Measurements from ENCODE around the gene RBM4. TPM values are rescaled to one million over a fixed set of nuclear protein-coding genes. Genes with fewer than 3 reads are reported as not detected.

The RBM4 gene
- total and polyA plus RNA-seq, 4 donors, result 36.9 to 59.2 (median 46.4) TPM

- H3K4me1 ChIP-seq (ENCODE audit: control insufficient read depth in 4 of 4, insufficient read depth in 4 of 4, low read length in 3 of 4), result peaks cover 3 to 4% (median 3%) of the 10 kb centered on the region in 4 donors
- no peaks in the 10 kb centered on the region for H3K9me3 ChIP-seq (ENCODE audit: control insufficient read depth in 4 of 4, low read length in 3 of 4)
- WGBS, result 94% methylated on average over 7 of the region's 7 CpGs
- no peaks in the 10 kb centered on the region for H3K27me3 ChIP-seq (ENCODE audit: control insufficient read depth in 4 of 4, insufficient read depth in 4 of 4, low read length in 3 of 4)
- no peak overlapping the region for H3K27ac ChIP-seq (ENCODE audit: low read depth in 1 of 2, low read length in 2 of 2)
- no peak overlapping the region for H3K9ac ChIP-seq (ENCODE audit: low read depth in 1 of 2, low read length in 2 of 2)
- H3K4me3 ChIP-seq (ENCODE audit: low read depth in 1 of 3, low read length in 3 of 3), result no peak overlapping the region
- H3K36me3 ChIP-seq (ENCODE audit: control insufficient read depth in 4 of 4, insufficient read depth in 3 of 4, low read depth in 1 of 4, low read length in 3 of 4), result peaks cover 17 to 68% (median 51%) of the 10 kb centered on the region in 4 donors
- no peak for DNase-seq (ENCODE audit: low spot score)
- no peak for TF ChIP-seq NR2F2 (IDR thresholded peaks at IDR 0.05)
- no peak for TF ChIP-seq GABPA (IDR thresholded peaks at IDR 0.05 in 1 of 2, conservative IDR thresholded peaks at IDR 0.05 in 1 of 2)
- no peak for TF ChIP-seq CTCF (IDR thresholded peaks at IDR 0.05; ENCODE audit: low read depth, low read length, missing input control)
- TF ChIP-seq FOXA2 (IDR thresholded peaks at IDR 0.05), result no peak
- TF ChIP-seq HNF4A (conservative IDR thresholded peaks at IDR 0.05), result no peak
- no peak for TF ChIP-seq HNF4G (IDR thresholded peaks at IDR 0.05)
- TF ChIP-seq, protein P1, sequence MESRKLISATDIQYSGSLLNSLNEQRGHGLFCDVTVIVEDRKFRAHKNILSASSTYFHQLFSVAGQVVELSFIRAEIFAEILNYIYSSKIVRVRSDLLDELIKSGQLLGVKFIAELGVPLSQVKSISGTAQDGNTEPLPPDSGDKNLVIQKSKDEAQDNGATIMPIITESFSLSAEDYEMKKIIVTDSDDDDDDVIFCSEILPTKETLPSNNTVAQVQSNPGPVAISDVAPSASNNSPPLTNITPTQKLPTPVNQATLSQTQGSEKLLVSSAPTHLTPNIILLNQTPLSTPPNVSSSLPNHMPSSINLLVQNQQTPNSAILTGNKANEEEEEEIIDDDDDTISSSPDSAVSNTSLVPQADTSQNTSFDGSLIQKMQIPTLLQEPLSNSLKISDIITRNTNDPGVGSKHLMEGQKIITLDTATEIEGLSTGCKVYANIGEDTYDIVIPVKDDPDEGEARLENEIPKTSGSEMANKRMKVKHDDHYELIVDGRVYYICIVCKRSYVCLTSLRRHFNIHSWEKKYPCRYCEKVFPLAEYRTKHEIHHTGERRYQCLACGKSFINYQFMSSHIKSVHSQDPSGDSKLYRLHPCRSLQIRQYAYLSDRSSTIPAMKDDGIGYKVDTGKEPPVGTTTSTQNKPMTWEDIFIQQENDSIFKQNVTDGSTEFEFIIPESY (IDR thresholded peaks at IDR 0.05), result no peak
- TF ChIP-seq ATF3 (IDR thresholded peaks at IDR 0.05), result no peak
Measured at GRCh38 chr11:66628061-66628603, 10.4 kb upstream of the RBM4 start.

DNA sequence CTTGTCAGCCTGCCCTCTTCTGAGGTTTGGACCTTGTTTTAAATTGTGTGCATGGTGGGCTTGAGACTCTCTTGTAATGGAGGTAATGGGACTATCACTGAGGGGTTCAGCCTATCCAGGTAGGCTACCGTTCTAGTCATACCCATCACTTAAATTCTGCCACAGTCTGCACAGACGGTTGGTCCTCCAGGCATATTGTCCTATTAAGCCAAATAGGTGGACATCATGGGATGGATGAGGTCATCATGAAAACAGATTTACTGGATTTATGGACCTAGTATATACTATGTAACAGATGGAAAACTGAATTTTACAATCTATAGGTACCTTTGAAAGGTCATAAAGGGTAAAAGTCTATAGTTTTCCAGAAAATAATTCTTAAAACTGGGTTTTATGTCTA lies 9.1 kb upstream of the RBM4 start:
- Histone ChIP-seq H3K9ac (ENCODE audit: low read depth in 1 of 2, low read length in 2 of 2) (no peak overlapping the region), H3K27ac (ENCODE audit: low read depth in 1 of 2, low read length in 2 of 2) (no peak overlapping the region), H3K27me3 (ENCODE audit: control insufficient read depth in 4 of 4, insufficient read depth in 4 of 4, low read length in 3 of 4) (no peaks in the 10 kb centered on the region), H3K4me1 (ENCODE audit: control insufficient read depth in 4 of 4, insufficient read depth in 4 of 4, low read length in 3 of 4) (peaks cover 0 to 4% (median 2%) of the 10 kb centered on the region in 4 donors), H3K36me3 (ENCODE audit: control insufficient read depth in 4 of 4, insufficient read depth in 3 of 4, low read depth in 1 of 4, low read length in 3 of 4) (peaks cover 18 to 58% (median 47%) of the 10 kb centered on the region in 4 donors), H3K4me3 (ENCODE audit: low read depth in 1 of 3, low read length in 3 of 3) (no peak overlapping the region), H3K9me3 (ENCODE audit: control insufficient read depth in 4 of 4, low read length in 3 of 4) (no peaks in the 10 kb centered on the region)
- no peak for DNase-seq (ENCODE audit: low spot score)
- TF ChIP-seq JUND (IDR thresholded peaks at IDR 0.05) (no peak), HNF4G (IDR thresholded peaks at IDR 0.05) (no peak), RXRA (IDR thresholded peaks at IDR 0.05) (no peak), HNF4A (conservative IDR thresholded peaks at IDR 0.05) (no peak), TAF1 (conservative IDR thresholded peaks at IDR 0.05) (no peak), MAX (IDR thresholded peaks at IDR 0.05) (no peak), CTCF (IDR thresholded peaks at IDR 0.05; ENCODE audit: low read depth, low read length, missing input control) (no peak), GABPA (IDR thresholded peaks at IDR 0.05 in 1 of 2, conservative IDR thresholded peaks at IDR 0.05 in 1 of 2) (no peak), FOXA1 (IDR thresholded peaks at IDR 0.05) (no peak), YY1 (IDR thresholded peaks at IDR 0.05) (no peak), NR2F2 (IDR thresholded peaks at IDR 0.05) (no peak), FOXA2 (IDR thresholded peaks at IDR 0.05) (no peak), ATF3 (IDR thresholded peaks at IDR 0.05) (no peak)
- TF ChIP-seq, protein P2, sequence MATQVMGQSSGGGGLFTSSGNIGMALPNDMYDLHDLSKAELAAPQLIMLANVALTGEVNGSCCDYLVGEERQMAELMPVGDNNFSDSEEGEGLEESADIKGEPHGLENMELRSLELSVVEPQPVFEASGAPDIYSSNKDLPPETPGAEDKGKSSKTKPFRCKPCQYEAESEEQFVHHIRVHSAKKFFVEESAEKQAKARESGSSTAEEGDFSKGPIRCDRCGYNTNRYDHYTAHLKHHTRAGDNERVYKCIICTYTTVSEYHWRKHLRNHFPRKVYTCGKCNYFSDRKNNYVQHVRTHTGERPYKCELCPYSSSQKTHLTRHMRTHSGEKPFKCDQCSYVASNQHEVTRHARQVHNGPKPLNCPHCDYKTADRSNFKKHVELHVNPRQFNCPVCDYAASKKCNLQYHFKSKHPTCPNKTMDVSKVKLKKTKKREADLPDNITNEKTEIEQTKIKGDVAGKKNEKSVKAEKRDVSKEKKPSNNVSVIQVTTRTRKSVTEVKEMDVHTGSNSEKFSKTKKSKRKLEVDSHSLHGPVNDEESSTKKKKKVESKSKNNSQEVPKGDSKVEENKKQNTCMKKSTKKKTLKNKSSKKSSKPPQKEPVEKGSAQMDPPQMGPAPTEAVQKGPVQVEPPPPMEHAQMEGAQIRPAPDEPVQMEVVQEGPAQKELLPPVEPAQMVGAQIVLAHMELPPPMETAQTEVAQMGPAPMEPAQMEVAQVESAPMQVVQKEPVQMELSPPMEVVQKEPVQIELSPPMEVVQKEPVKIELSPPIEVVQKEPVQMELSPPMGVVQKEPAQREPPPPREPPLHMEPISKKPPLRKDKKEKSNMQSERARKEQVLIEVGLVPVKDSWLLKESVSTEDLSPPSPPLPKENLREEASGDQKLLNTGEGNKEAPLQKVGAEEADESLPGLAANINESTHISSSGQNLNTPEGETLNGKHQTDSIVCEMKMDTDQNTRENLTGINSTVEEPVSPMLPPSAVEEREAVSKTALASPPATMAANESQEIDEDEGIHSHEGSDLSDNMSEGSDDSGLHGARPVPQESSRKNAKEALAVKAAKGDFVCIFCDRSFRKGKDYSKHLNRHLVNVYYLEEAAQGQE (IDR thresholded peaks at IDR 0.05), result no peak
- TF ChIP-seq, protein P1 (IDR thresholded peaks at IDR 0.05), result no peak
- WGBS, result 89% methylated on average over 2 of the region's 2 CpGs

All from liver (tissue), 9 donors.